H54 (cell line): ENCODE data around the gene TBC1D3E.
"Not testable (repeated sequence)": the region's sequence is repeated elsewhere in the genome, so short reads cannot be mapped to it uniquely, and the experiment has no call there.

Experiments
- DNase-seq: peaks from one replicate; pipeline ENCODE4 v3.0.0; 2011; ENCODE audit warnings: low spot score, mixed read lengths; ENCODE audit not compliant: insufficient read length
- FAIRE-seq: peaks from 3 replicates; lab custom pipeline; 2011; peaks lifted over from hg19 to GRCh38; lab: Jason Lieb, UNC

The TBC1D3E gene

GRCh38 chr17:38127651-38128050 lies at the start of gene TBC1D3E:
Gene TBC1D3E (plus strand): TSS chr17:38127951. CDS start chr17:38129496, 1,545 bp downstream.
- FAIRE-seq, DNase-seq: not testable (repeated sequence)

DNA sequence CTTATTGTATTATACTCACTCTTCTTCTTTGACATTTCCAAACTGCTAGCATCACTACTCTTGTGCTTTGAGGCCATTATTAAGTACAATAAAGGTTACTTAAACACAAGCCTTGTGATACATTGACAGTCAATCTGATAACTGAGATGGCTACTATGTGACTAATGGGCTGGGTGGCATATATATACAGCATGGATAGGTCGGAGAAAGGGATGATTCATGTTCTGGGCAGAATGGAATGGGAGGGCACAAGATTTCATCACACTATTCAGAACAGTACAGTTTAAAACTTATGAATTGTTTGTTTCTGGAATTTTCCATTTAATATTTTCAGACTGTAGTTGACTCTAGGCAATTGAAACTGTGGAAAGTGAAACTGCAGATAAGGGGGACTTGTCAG lies 40.4 kb upstream of the TBC1D3E start:
- not testable (repeated sequence) for DNase-seq, FAIRE-seq

GRCh38 chr17:38088120-38088519 lies 39.6 kb upstream of the TBC1D3E start:
- not testable (repeated sequence) for FAIRE-seq, DNase-seq

GRCh38 chr17:38094059-38094694 lies 33.6 kb upstream of the TBC1D3E start:
- not testable (repeated sequence) for FAIRE-seq, DNase-seq

- DNase-seq, FAIRE-seq: not testable (repeated sequence)
Observed at GRCh38 chr17:38099262-38099661, 28.5 kb upstream of the TBC1D3E start.

DNA sequence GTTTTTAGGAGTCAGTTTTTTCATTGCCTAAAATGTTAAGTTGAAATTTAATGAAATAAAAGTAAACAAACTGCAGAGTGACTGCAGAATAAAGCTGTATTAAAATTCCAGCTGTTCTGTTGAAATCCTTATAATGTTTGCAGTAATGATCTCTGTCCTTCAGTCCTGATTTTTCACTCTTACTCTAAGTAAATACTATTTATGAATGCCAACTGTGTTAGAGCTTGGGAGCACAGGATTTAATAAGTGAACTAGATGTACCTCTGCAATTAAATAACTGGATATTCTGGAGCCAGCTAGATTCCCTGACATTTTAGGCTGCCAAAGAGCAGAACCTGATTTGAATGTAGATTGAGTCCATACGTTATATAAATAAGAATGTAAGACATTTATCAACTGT lies 7.9 kb upstream of the TBC1D3E start:
- FAIRE-seq, DNase-seq: not testable (repeated sequence)

DNA sequence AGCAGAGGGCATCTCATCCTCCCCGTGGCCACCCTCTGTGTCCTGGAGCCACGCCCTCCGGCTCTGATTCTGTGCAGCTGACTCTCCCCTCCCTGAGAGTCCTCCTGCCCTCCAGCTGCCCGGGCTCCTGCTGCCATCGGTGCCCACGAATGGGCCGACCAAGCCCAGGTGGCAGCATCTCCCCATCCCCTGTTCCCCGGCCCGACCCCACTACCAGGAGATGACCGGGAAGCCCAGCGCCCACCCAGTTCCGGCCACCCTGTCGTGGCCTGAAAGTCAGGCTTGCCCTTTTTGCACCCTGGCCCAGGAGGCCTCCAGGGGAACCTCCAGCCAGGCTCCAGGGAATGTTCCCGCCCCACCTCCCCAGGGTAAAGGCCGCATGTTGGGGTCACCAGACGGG lies 7.1 kb downstream of the TBC1D3E start:
- not testable (repeated sequence) for DNase-seq, FAIRE-seq
